Measurements from ENCODE around the gene LRRFIP1. TPM values are rescaled to one million over a fixed set of nuclear protein-coding genes. Genes with fewer than 3 reads are reported as not detected.

LRRFIP1 gene
- total RNA-seq, 1 donor from 2014 or later, result 134 TPM

DNA sequence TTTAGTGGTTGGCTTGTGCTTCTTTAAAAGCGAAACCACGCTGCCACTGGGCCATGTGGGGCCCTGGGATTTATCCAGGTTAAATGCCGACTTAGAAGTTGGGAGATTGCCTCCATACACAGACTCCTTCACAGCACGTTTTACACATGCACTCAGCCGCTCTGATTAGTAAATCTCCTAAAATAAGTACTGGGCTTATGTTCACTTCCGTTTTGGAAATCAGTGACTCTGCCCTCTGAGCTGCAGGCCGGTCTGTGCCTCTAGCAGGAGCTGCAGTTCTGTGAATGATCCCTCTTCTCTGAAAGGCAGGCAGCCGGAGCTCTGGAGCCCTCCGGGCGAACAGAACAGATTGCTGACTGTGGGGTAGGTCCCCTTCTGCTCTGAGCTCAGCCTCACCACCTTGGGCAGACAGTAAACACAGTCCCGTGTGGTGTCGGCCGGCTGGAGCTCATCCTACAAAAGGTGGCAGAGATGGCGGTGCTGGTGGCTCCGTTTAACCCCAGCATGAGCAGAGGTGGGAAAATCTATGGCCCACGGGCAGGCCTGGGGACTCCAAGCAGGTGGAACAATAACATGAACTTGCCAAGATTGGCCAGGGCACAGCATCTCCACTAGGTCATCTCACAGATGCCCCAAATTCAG, 27.1 kb upstream of the LRRFIP1 start:
- TF ChIP-seq, protein P1, sequence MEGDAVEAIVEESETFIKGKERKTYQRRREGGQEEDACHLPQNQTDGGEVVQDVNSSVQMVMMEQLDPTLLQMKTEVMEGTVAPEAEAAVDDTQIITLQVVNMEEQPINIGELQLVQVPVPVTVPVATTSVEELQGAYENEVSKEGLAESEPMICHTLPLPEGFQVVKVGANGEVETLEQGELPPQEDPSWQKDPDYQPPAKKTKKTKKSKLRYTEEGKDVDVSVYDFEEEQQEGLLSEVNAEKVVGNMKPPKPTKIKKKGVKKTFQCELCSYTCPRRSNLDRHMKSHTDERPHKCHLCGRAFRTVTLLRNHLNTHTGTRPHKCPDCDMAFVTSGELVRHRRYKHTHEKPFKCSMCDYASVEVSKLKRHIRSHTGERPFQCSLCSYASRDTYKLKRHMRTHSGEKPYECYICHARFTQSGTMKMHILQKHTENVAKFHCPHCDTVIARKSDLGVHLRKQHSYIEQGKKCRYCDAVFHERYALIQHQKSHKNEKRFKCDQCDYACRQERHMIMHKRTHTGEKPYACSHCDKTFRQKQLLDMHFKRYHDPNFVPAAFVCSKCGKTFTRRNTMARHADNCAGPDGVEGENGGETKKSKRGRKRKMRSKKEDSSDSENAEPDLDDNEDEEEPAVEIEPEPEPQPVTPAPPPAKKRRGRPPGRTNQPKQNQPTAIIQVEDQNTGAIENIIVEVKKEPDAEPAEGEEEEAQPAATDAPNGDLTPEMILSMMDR (IDR thresholded peaks at IDR 0.05), result no peak
- Mint-ChIP-seq H3K4me1 (peaks cover 28% of the 10 kb centered on the region), H3K4me3 (no peak overlapping the region), H3K27me3 (no peaks in the 10 kb centered on the region), H3K36me3 (ENCODE audit: low read depth) (no peaks in the 10 kb centered on the region), H3K9me3 (no peaks in the 10 kb centered on the region), H3K27ac (no peak overlapping the region)
- ChIA-PET CTCF (no interaction called here), POLR2A (no interaction called here)
- ATAC-seq (ENCODE audit: low read depth), result no peak
- intact Hi-C loops (cut with micrococcal nuclease), result loop anchor here (5.0 to 10.0 kb wide), 2 partner anchors 92 to 1056 kb away; no protein-coding TSS in a partner anchor
- DNase-seq, result no peak

DNA sequence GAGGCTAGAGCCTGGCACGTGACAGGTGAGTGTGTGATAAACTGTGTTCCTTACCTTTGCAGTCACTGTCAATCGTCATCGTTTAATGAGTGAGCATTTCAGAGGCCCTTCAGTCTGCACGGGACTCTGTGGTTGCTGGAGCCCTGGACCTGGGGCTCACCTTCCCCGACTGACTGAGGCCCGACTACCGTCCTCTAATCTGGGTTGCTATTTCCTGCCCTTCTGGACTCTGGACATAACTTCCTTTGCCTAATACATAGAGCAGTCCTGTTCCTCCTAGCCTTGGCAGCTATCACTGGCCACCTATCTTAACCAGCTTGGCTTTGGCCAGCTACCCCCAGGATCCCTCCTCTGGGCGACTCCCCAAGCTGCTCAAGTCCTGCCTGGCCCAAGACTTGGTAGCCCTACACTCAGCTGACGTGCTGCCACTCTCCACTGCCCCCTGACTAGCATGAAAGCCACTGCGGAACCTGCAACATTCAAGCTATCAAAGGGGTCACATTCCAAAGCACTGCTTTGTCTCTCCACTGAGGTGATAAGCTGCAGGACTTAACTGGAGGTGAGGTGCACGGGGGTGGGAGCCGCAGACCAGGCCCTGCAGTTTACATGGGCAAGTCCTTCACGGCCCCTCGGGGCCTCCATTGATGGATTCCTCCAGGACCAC, 25.8 kb upstream of the LRRFIP1 start:
- Mint-ChIP-seq H3K36me3 (ENCODE audit: low read depth) (no peaks in the 10 kb centered on the region), H3K4me3 (no peak overlapping the region), H3K27ac (no peak overlapping the region), H3K4me1 (peaks cover 31% of the 10 kb centered on the region), H3K27me3 (no peaks in the 10 kb centered on the region), H3K9me3 (no peaks in the 10 kb centered on the region)
- ChIA-PET POLR2A (interaction anchor here (1.4 kb wide), 1 partner anchor 28 kb away, joined by 3 read pairs; no protein-coding TSS in a partner anchor), CTCF (interaction anchor here (1.4 kb wide), 1 partner anchor 71 kb away, joined by 5 read pairs; no protein-coding TSS in a partner anchor)
- intact Hi-C loops (cut with micrococcal nuclease), result loop anchor here (5.0 to 10.0 kb wide), 2 partner anchors 91 to 1057 kb away; no protein-coding TSS in a partner anchor
- no peak for DNase-seq
- TF ChIP-seq, protein P1 (IDR thresholded peaks at IDR 0.05), result no peak
- ATAC-seq (ENCODE audit: low read depth), result no peak

DNA sequence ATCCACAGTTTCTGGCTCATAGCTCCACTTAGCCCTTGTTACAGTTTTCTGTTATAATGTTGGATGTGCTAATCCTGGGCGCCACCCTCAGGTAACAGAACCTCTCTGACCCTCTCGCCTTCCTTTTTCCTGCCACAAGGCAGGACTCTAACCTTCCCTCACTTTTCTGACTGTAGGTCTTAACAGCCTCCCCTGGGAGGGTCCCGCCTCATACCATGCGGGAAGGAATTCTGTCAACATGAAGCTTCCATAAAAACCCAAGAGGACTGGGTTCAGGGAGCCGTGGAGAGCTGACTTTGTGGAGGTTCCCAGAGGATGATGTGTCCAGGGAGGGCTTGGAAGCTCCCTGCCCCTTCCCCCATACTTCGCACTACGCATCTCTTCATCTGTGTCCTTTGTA, 25.0 kb upstream of the LRRFIP1 start:
- no peak for ATAC-seq (ENCODE audit: low read depth)
- H3K36me3 Mint-ChIP-seq (ENCODE audit: low read depth), result no peaks in the 10 kb centered on the region
- no peaks in the 10 kb centered on the region for H3K27me3 Mint-ChIP-seq
- no peaks in the 10 kb centered on the region for H3K9me3 Mint-ChIP-seq
- intact Hi-C loops (cut with micrococcal nuclease), result loop anchor here (5.0 to 10.0 kb wide), 2 partner anchors 90 to 1058 kb away; no protein-coding TSS in a partner anchor
- DNase-seq, result no peak
- H3K27ac Mint-ChIP-seq, result no peak overlapping the region
- CTCF ChIA-PET, result interaction anchor here (1.2 to 1.4 kb wide), 3 partner anchors 21 to 143 kb away, joined by 4 to 5 read pairs (median 5); no protein-coding TSS in a partner anchor
- POLR2A ChIA-PET, result interaction anchor here (1.4 kb wide), 1 partner anchor 29 kb away, joined by 3 read pairs; no protein-coding TSS in a partner anchor
- no peak overlapping the region for H3K4me3 Mint-ChIP-seq
- peaks cover 31% of the 10 kb centered on the region for H3K4me1 Mint-ChIP-seq
- TF ChIP-seq, protein P1 (IDR thresholded peaks at IDR 0.05), result no peak

DNA sequence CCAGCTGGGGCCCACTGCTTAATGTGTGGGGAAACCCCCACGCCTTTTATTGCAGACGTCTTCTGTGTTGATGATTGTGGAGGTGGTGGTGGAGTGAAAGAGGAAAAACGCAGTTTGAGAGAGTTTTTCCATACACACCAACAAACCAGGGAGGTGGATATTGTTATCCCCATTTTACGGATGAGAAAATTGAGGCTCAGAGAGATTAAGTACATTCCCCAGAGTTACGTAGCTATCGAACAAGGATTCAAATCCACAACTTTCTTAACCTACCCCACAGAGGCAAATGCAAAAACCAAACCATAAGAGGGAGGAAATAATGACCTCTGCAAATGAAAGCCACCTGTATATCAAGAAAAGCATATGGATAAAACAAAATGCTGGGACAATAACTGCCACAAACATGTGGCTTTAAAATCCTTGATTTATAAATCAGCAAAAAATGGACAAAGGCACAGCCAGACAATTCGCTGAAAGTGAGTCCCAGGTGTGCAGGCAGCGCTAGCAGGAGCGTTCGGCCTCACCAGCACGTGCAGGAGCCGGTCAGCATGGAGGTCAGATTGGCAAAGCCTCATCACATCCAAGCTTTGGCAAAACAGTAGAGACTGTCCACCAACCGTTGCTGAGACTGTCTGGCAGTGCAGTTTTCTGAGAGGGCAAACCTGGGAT, 24.2 kb upstream of the LRRFIP1 start:
- intact Hi-C loops (cut with micrococcal nuclease), result loop anchor here (1.0 to 10.0 kb wide), 3 partner anchors 70 to 1058 kb away; no protein-coding TSS in a partner anchor
- ATAC-seq (ENCODE audit: low read depth) (no peak), DNase-seq (no peak)
- no peaks in the 10 kb centered on the region for H3K9me3 Mint-ChIP-seq
- no peaks in the 10 kb centered on the region for H3K36me3 Mint-ChIP-seq (ENCODE audit: low read depth)
- peaks cover 27% of the 10 kb centered on the region for H3K4me1 Mint-ChIP-seq
- POLR2A ChIA-PET, result interaction anchor here (0.8 kb wide), 1 partner anchor 128 kb away, joined by 3 read pairs; no protein-coding TSS in a partner anchor
- peaks cover 2% of the 10 kb centered on the region for H3K27me3 Mint-ChIP-seq
- TF ChIP-seq, protein P1 (IDR thresholded peaks at IDR 0.05), result no peak
- CTCF ChIA-PET, result interaction anchor here (1.2 to 1.4 kb wide), 4 partner anchors 21 to 142 kb away, joined by 4 to 5 read pairs (median 4); no protein-coding TSS in a partner anchor
- H3K4me3 Mint-ChIP-seq, result peak overlapping the region; percentile 75
- H3K27ac Mint-ChIP-seq, result peak overlapping the region; percentile 93

All from activated B cell treated with CpG ODN at 0.5 μM for 24 hours (primary cell).